ENCODE measurements around the gene SAFB. TPM values are rescaled to one million over a fixed set of nuclear protein-coding genes. Genes with fewer than 3 reads are reported as not detected.

The SAFB gene
- polyA plus RNA-seq, 3 donors, result 12.2 to 76.6 (median 23.1) TPM

DNA sequence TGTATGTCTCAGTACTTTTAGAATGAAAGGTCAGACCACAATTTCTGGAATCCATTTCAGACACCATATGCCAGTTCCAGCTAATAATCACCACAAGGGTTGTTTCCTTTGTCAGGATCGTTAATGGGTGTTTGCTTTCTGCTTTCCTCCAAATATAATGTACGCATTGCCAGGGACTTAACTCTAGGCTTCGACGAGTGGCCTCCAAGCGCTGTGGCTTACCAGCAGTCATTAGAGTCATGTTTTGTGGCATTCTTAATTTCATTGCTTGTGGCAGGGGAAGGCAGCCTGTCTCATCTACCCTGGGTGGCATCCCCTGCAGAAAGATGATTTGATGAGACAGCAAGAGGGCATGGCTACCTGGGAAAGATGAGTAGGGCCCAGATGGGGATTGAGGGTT lies 22.5 kb downstream of the SAFB start:
- peaks cover 80 to 94% of the 10 kb centered on the region in 2 donors for H3K36me3 Mint-ChIP-seq
- 100% methylated on average over 3 of the region's 5 CpGs for WGBS (ENCODE audit: insufficient coverage)
- Histone ChIP-seq H3K79me2 (ENCODE audit: insufficient read depth, low read length) (peaks cover 71% of the 10 kb centered on the region), H3K27ac (ENCODE audit: low read depth in 1 of 2, low read length in 2 of 2) (no peak overlapping the region), H2AFZ (ENCODE audit: insufficient read depth, low read depth, low read length, poor library complexity, severe bottlenecking) (no peak overlapping the region), H3K27me3 (ENCODE audit: control insufficient read depth in 2 of 2, insufficient read depth in 2 of 2, low read length in 2 of 2) (no peaks in the 10 kb centered on the region), H3K36me3 (replicated peaks in 1 of 2; ENCODE audit: control insufficient read depth in 1 of 2, insufficient read depth in 2 of 2, low read length in 2 of 2) (peaks cover 82 to 94% of the 10 kb centered on the region in 2 donors), H3K9me3 (replicated peaks in 1 of 2; ENCODE audit: control insufficient read depth in 1 of 2, insufficient read depth in 1 of 2, low read length in 2 of 2) (no peaks in the 10 kb centered on the region), H3K4me2 (replicated peaks; ENCODE audit: extremely low read depth, low read length, poor library complexity, severe bottlenecking) (no peak overlapping the region), H4K20me1 (ENCODE audit: insufficient read depth, low read length) (peaks cover 92% of the 10 kb centered on the region), H3K9ac (ENCODE audit: insufficient read depth, low read length, poor library complexity, severe bottlenecking) (no peak overlapping the region), H3K4me1 (ENCODE audit: control insufficient read depth in 1 of 2, insufficient read depth in 2 of 2, low read length in 2 of 2) (no peaks in the 10 kb centered on the region), H3K4me3 (replicated peaks in 1 of 3; ENCODE audit: low read depth in 2 of 3, low read length in 3 of 3) (no peak overlapping the region)
- no peaks in the 10 kb centered on the region for H3K4me1 Mint-ChIP-seq
- TF ChIP-seq, protein P1, sequence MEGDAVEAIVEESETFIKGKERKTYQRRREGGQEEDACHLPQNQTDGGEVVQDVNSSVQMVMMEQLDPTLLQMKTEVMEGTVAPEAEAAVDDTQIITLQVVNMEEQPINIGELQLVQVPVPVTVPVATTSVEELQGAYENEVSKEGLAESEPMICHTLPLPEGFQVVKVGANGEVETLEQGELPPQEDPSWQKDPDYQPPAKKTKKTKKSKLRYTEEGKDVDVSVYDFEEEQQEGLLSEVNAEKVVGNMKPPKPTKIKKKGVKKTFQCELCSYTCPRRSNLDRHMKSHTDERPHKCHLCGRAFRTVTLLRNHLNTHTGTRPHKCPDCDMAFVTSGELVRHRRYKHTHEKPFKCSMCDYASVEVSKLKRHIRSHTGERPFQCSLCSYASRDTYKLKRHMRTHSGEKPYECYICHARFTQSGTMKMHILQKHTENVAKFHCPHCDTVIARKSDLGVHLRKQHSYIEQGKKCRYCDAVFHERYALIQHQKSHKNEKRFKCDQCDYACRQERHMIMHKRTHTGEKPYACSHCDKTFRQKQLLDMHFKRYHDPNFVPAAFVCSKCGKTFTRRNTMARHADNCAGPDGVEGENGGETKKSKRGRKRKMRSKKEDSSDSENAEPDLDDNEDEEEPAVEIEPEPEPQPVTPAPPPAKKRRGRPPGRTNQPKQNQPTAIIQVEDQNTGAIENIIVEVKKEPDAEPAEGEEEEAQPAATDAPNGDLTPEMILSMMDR (IDR thresholded peaks at IDR 0.05), result no peak
- no peaks in the 10 kb centered on the region for H3K27me3 Mint-ChIP-seq (ENCODE audit: low read depth in 3 of 3)
- no peaks in the 10 kb centered on the region for H3K9me3 Mint-ChIP-seq
- intact Hi-C loops (cut with micrococcal nuclease), result no loop called here
- peak overlapping the region in 2 of 7 donors; percentile 30 to 37 for H3K27ac Mint-ChIP-seq
- DNase-seq, result no peak
- H3K4me3 Mint-ChIP-seq, result no peak overlapping the region

DNA sequence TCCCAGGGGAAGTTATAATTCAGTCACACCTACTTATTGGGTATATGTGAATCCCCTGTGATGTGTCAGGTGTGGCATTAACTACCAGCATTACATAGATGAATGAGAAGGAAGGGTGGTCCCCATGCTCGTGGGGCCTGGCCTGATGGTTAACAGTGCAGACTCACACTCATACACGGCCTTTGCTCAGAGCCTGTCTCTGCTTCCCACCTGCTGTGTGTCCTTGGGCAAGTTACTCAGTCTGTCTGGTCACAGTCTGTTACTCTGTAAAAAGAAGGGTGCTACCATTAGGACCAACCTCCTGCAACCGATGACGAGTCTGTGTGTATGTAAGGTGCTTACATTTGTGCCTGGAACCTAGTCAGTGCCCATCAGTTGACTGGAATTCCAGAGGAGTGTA lies 23.8 kb downstream of the SAFB start:
- 100% methylated on average over 3 of the region's 4 CpGs for WGBS (ENCODE audit: insufficient coverage)
- no peaks in the 10 kb centered on the region for H3K27me3 Mint-ChIP-seq (ENCODE audit: low read depth in 3 of 3)
- Histone ChIP-seq H3K9me3 (replicated peaks in 1 of 2; ENCODE audit: control insufficient read depth in 1 of 2, insufficient read depth in 1 of 2, low read length in 2 of 2) (no peaks in the 10 kb centered on the region), H3K36me3 (replicated peaks in 1 of 2; ENCODE audit: control insufficient read depth in 1 of 2, insufficient read depth in 2 of 2, low read length in 2 of 2) (peaks cover 89 to 95% of the 10 kb centered on the region in 2 donors), H4K20me1 (ENCODE audit: insufficient read depth, low read length) (peaks cover 91% of the 10 kb centered on the region), H3K79me2 (ENCODE audit: insufficient read depth, low read length) (peaks cover 58% of the 10 kb centered on the region), H3K4me2 (replicated peaks; ENCODE audit: extremely low read depth, low read length, poor library complexity, severe bottlenecking) (no peak overlapping the region), H3K4me3 (replicated peaks in 1 of 3; ENCODE audit: low read depth in 2 of 3, low read length in 3 of 3) (no peak overlapping the region), H2AFZ (ENCODE audit: insufficient read depth, low read depth, low read length, poor library complexity, severe bottlenecking) (no peak overlapping the region), H3K4me1 (ENCODE audit: control insufficient read depth in 1 of 2, insufficient read depth in 2 of 2, low read length in 2 of 2) (no peaks in the 10 kb centered on the region), H3K27me3 (ENCODE audit: control insufficient read depth in 2 of 2, insufficient read depth in 2 of 2, low read length in 2 of 2) (no peaks in the 10 kb centered on the region), H3K27ac (ENCODE audit: low read depth in 1 of 2, low read length in 2 of 2) (no peak overlapping the region), H3K9ac (ENCODE audit: insufficient read depth, low read length, poor library complexity, severe bottlenecking) (no peak overlapping the region)
- no peak overlapping the region for H3K4me3 Mint-ChIP-seq
- DNase-seq, result no peak
- H3K36me3 Mint-ChIP-seq, result peaks cover 87 to 94% of the 10 kb centered on the region in 2 donors
- H3K27ac Mint-ChIP-seq, result peak overlapping the region in 3 of 7 donors; percentile 13 to 56 (median 43)
- no peaks in the 10 kb centered on the region for H3K9me3 Mint-ChIP-seq
- no peaks in the 10 kb centered on the region for H3K4me1 Mint-ChIP-seq
- intact Hi-C loops (cut with micrococcal nuclease), result no loop called here
- TF ChIP-seq, protein P1 (IDR thresholded peaks at IDR 0.05), result no peak

Measured in CD14-positive monocyte (primary cell).